Astrocyte (in vitro differentiated cells and primary cell): ENCODE data around the gene FMN2.

Source experiments
- EZH2 ChIP-seq: IDR thresholded peaks from 2 replicates; pipeline ENCODE4 v1.6.1; 2012; ENCODE audit warnings: mild to moderate bottlenecking, low read length, inconsistent platforms; ENCODE audit not compliant: insufficient read depth
- TF ChIP-seq, protein P1 (sequence below): IDR thresholded peaks from 2 replicates; pipeline ENCODE4 v1.5.1; 2011; ENCODE audit warnings: low read depth, mild to moderate bottlenecking, inconsistent platforms, low read length, moderate library complexity; ENCODE audit not compliant: insufficient read depth

DNA sequence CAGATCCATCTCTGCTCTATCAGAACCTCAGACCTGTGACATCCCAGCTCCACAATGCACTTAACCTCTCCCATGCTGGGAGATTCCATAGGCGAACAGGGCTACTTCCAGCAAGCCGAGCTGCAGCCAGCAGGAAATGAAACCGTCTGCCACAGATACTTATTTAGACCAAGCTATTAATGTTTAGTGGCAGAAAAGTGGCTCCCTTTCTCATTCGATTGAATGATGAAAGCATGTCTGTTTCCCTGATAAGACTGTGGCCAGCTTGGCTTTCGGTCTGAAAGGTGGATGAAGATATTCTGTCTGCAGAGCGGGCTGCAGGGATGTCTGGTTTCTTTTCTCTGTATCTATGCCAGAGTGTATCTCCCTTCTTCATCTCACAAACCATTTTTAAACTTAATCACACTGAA lies 373.9 kb downstream of the FMN2 start:
- TF ChIP-seq, protein P1, sequence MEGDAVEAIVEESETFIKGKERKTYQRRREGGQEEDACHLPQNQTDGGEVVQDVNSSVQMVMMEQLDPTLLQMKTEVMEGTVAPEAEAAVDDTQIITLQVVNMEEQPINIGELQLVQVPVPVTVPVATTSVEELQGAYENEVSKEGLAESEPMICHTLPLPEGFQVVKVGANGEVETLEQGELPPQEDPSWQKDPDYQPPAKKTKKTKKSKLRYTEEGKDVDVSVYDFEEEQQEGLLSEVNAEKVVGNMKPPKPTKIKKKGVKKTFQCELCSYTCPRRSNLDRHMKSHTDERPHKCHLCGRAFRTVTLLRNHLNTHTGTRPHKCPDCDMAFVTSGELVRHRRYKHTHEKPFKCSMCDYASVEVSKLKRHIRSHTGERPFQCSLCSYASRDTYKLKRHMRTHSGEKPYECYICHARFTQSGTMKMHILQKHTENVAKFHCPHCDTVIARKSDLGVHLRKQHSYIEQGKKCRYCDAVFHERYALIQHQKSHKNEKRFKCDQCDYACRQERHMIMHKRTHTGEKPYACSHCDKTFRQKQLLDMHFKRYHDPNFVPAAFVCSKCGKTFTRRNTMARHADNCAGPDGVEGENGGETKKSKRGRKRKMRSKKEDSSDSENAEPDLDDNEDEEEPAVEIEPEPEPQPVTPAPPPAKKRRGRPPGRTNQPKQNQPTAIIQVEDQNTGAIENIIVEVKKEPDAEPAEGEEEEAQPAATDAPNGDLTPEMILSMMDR: no peak
- TF ChIP-seq EZH2: no peak
